ENCODE results near the gene UCHL1.

GRCh38 chr4:41269682-41270081 is 13.0 kb downstream of the UCHL1 start:
- TF ChIP-seq MXI1 (conservative IDR thresholded peaks at IDR 0.05; ENCODE audit: poor library complexity, severe bottlenecking) (no peak), RAD21 (conservative IDR thresholded peaks at IDR 0.05) (no peak), CTCF (IDR thresholded peaks at IDR 0.05; ENCODE audit: poor library complexity, severe bottlenecking) (no peak), TAF1 (IDR thresholded peaks at IDR 0.05; ENCODE audit: low read depth) (no peak), EP300 (conservative IDR thresholded peaks at IDR 0.05; ENCODE audit: poor library complexity, severe bottlenecking) (no peak)
